Right cardiac atrium (tissue), 5 donors: ENCODE data around the gene PEX19. TPM values are rescaled to one million over a fixed set of nuclear protein-coding genes. Genes with fewer than 3 reads are reported as not detected.

Experiments used
- ATAC-seq, 2 donors: fragments of 200-7000 bp; cut with Tn5 transposase; one replicate each; pipeline versions ENCODE4 v1.8.0 to v1.9.1; 2020; ENCODE audit warnings: moderate library complexity in 2 of 2, mild to moderate bottlenecking in 1 of 2
- DNase-seq, 3 donors: peaks; one replicate each; pipeline ENCODE4 v3.0.0-alpha.2; 2020
- H3K27ac ChIP-seq: one replicate; pipeline ENCODE4 v1.5.1; 2013; ENCODE audit warnings: mild to moderate bottlenecking, low read length, control low read depth, moderate library complexity
- H3K27me3 ChIP-seq: one replicate; pipeline ENCODE4 v1.6.1; 2013; ENCODE audit not compliant: control insufficient read depth, insufficient read depth
- H3K4me1 ChIP-seq: one replicate; pipeline ENCODE4 v1.6.1; 2013; ENCODE audit warnings: low read length; ENCODE audit not compliant: control insufficient read depth, insufficient read depth
- H3K4me3 ChIP-seq: one replicate; pipeline ENCODE4 v1.5.1; 2013; ENCODE audit warnings: low read length, control low read depth
- H3K9me3 ChIP-seq: one replicate; pipeline ENCODE4 v1.6.1; 2013; ENCODE audit warnings: low read length; ENCODE audit not compliant: control insufficient read depth
- whole genome bisulfite sequencing: extraction: QIAGEN DNeasy Blood & Tissue Kit; methylation state at CpG from one replicate; pipeline ENCODE4 v1.1.7; 2013; 5-methylcytosine and 5-hydroxymethylcytosine counted together
- intact Hi-C, 4 donors: fragments of 100-400 bp; cut with DNase I; formaldehyde crosslinking; loops; one replicate each; pipeline versions ENCODE4 v1.11.0 to v1.14.0; 2022 to 2023
- polyA plus RNA-seq: library from polyadenylated mRNA; stranded (reverse); fragments of 200-250 nt; gene quantifications from one replicate; pipeline ENCODE4 v1.2.3, GENCODE V29; 2013
- total RNA-seq, 4 donors: library from RNA; stranded (reverse); fragmentation: NEBNext Ultra II Directional; extraction: Animal tissue kit (Norgen Biotek cat#: 25700); gene quantifications; one replicate each; pipeline ENCODE4 v1.2.1, GENCODE V29; 2021
- donor health status: healthy with polysubstance abuse.
- donor health status: DM: no; HTN: yes; CAD: no.
- donor health status: DM: no; HTN: no; CAD: no.
- donor health status: DM: no; HTN: yes; CAD: no; lungs with severe emphysema.
- donor health status: DM: yes; HTN: yes; CAD: no.

Gene PEX19
- total and polyA plus RNA-seq, 5 donors: 42.5 to 113 (median 98.3) TPM

DNA sequence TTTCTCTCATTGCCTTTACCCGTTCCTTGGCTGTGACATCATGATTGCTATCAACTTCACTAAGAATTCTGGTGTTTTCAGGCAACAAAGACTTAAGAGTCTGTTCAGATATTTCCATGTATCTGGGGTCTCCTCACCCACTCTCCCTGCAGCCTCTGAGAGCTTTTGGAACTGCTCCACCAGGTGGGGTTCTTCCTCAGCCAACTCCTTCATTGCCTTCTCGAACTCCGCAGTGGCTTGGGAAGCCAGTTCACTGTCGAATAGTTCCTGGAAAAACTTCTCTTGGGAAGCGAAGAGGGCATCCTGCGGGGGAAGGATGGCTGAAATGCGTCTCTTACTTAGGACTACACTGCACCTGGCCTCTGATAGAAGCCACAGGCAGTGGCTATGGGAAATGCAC is 2.1 kb downstream of the PEX19 start:
- intact Hi-C loops: no loop called here
- no peak overlapping the region for H3K4me3 ChIP-seq
- ATAC-seq (no peak), DNase-seq (no peak)
- no peaks in the 10 kb centered on the region for H3K27me3 ChIP-seq
- no peaks in the 10 kb centered on the region for H3K9me3 ChIP-seq
- no peak overlapping the region for H3K27ac ChIP-seq
- peaks cover 8% of the 10 kb centered on the region for H3K4me1 ChIP-seq
- WGBS: 89% methylated on average over 7 of the region's 7 CpGs

DNA sequence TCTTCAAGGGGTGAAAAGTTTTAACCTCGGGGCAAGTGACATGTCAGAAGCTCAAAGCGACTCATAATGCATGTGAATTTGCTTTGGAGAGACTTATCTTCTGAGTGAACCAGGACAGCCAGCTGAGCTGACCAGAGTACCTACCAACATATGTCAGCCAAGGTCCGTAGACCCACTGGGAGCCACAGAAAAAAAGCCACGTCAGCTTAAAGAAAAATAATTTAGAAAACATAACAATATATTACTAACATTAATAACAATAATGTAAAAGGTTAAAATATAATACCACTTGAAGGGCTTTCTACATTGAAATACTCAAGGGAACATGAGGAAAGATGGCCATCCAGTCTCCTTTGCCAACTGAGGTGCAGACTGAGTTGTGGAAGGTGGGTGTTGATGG is 6.9 kb downstream of the PEX19 start:
- DNase-seq: no peak
- Histone ChIP-seq H3K27me3 (no peaks in the 10 kb centered on the region), H3K4me1 (no peaks in the 10 kb centered on the region), H3K27ac (no peak overlapping the region), H3K9me3 (no peaks in the 10 kb centered on the region), H3K4me3 (no peak overlapping the region)
- intact Hi-C loops: no loop called here
- 88% methylated on average over 4 of the region's 4 CpGs for WGBS
- ATAC-seq: no peak

DNA sequence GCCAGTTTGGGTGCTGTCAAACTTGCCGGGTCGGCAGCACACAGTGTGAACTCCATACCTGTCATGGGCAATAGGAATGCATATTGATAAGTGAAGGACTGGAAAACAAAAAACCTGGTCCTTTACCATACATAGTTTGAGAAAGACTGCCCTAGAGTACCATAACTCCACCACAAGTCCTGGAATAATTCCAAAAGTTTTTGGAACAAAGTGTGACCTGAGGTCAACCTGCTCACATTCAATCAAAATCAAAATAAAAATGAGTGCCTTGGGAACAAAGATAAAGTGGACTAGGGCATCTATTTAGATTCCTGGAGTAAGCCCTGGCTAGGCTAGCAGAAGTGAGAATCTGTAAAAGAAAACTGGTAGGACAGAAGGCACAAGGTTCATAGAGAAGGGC is 7.6 kb downstream of the PEX19 start:
- WGBS: 73% methylated on average over 2 of the region's 2 CpGs
- intact Hi-C loops: no loop called here
- Histone ChIP-seq H3K27ac (no peak overlapping the region), H3K4me1 (no peaks in the 10 kb centered on the region), H3K4me3 (no peak overlapping the region), H3K9me3 (no peaks in the 10 kb centered on the region), H3K27me3 (no peaks in the 10 kb centered on the region)
- DNase-seq: no peak
- ATAC-seq: no peak

DNA sequence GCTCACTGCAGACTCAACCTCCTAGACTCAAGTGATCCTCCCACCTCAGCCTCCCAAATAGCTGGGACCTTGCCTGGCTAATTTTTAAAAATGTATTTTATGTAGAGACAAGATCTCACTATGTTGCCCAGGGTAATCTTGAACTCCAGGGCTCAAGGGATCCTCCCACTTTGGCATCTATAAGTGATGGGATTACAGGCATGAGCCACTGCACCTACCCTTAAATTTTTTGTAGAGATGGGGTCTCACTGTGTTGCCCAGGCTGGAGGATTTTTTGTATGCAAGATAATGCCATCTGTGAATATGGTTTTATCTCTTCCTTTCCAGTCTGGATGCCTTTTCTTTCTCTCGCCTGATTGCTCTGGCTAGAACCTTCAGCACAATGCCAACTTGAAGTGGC is 13.9 kb downstream of the PEX19 start:
- ATAC-seq (no peak), DNase-seq (no peak)
- intact Hi-C loops: no loop called here
- Histone ChIP-seq H3K9me3 (no peaks in the 10 kb centered on the region), H3K4me3 (no peak overlapping the region), H3K27me3 (no peaks in the 10 kb centered on the region), H3K27ac (no peak overlapping the region), H3K4me1 (no peaks in the 10 kb centered on the region)
- 82% methylated on average over 1 of the region's 1 CpG for WGBS

DNA sequence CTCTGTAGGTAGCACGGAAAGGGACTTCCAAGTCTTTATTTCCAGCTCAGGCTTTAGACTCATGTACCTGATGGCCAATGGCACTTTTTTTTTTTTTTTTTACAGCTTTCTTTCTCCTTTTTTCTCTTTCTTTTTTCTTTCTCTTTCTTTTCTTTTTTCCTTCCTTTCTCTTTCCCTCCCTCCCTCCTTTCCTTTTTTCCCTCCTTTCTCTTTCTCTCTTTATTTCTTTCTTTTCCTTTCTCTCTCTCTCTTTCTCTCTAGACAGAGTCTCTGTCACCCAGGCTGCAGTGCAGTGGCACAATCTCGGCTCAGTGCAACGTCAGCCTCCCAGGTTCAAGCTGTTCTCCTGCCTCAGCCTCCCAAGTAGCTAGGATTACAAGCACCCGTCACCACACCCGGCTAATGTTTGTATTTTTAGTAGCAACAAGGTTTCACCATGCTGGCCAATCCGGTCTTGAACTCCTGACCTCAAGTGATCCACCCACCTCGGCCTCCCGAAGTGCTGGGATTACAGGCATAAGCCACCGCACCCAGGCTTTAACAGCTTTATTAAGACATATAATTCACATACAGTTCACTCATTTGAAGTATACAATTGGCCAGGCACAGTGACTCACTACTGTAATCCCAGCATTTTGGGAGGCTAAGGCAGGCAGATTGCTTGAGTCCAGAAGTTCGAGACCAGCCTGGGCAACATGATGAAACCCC is 17.5 kb downstream of the PEX19 start:
- 81% methylated on average over 10 of the region's 10 CpGs for WGBS
- intact Hi-C loops: no loop called here
- Histone ChIP-seq H3K27ac (no peak overlapping the region), H3K27me3 (no peaks in the 10 kb centered on the region), H3K9me3 (no peaks in the 10 kb centered on the region), H3K4me3 (no peak overlapping the region), H3K4me1 (no peaks in the 10 kb centered on the region)
- DNase-seq (no peak), ATAC-seq (no peak)

DNA sequence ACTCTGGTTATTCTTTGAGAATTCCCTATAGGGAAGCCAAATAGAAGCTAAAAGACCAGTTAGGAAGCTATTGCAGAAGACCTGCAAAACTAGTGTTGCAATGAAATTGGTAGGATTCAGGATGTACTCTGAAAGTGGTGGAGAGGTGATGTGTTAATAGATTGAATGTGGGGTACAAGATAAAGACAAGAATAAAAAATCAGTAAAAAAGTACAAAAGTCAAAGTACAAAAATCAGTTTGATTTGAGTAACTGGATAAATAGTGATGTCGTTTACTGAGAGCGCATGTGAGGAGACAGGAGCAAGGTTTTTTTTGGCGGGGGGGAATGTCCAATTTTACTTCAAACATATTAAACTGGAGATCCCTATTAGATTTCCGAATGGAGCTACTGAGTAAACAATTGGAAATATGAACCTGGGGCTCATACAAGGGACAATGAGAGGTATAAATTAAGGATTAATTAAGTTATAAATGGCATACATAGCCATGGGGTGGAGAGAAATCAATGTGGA is 20.1 kb downstream of the PEX19 start:
- no peak for DNase-seq
- Histone ChIP-seq H3K27ac (no peak overlapping the region), H3K4me1 (no peaks in the 10 kb centered on the region), H3K4me3 (no peak overlapping the region), H3K27me3 (no peaks in the 10 kb centered on the region), H3K9me3 (no peaks in the 10 kb centered on the region)
- 81% methylated on average over 4 of the region's 4 CpGs for WGBS
- ATAC-seq: no peak
- intact Hi-C loops: no loop called here

DNA sequence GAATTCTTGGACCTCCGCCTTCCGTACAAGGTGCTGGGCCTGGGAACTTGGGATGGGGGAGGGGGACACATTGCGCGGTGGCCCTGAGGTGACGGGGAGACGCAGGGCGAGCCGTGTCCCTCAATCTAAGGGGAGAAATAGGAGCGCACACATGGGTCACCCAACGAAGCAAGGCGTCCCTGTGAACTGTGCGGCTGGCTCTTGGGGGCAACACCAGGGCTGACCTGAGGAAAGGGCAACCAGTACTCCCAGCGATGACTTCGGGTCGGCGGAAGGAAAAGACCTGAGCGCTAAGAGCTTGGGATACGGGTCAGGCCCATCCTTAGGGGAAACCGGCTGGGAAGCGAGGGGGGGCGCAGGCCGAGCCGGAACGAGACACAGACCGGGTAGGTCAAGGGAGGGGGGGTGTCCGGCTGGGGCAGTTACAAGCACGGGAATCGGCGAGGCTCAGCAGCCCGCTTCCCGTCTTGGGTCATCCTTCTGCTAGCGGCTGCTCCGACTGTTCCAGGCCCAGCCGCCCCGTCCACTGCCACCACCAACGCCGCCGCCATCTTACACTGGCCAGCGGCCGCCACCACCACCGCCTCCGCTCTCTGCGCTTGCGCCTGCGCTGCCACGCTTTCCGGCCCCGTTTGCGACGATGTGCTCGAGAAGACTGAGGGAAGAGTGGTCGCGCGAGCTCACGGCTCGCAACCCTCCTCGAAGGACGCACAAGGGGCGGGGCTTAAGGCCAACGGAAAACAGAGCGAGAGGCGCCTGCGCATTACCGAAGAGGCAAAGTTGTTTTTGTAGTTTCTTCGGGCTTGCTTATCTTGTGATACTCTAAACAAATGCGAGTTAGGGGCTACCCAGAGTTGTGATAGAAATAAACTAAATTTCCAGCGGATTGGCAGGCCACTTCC is 22.8 kb downstream of the PEX19 start, which contains the start of gene DCAF8:
TSS of gene DCAF8 (minus strand) at position 657 of the 902 bp plus-strand sequence. CDS start 18,541 bp downstream, outside the sequence.
- ATAC-seq: peak; percentile 98
- intact Hi-C loops: no loop called here
- WGBS: under 1% methylated on average over 67 of the region's 67 CpGs
- H3K27me3 ChIP-seq: no peaks in the 10 kb centered on the region
- H3K27ac ChIP-seq: peak within 1 kb of the TSS; percentile 96
- H3K4me1 ChIP-seq: no peaks in the 10 kb centered on the region
- H3K4me3 ChIP-seq: peak within 1 kb of the TSS; percentile 80
- peak; percentile 99 for DNase-seq
- H3K9me3 ChIP-seq: no peaks in the 10 kb centered on the region

DNA sequence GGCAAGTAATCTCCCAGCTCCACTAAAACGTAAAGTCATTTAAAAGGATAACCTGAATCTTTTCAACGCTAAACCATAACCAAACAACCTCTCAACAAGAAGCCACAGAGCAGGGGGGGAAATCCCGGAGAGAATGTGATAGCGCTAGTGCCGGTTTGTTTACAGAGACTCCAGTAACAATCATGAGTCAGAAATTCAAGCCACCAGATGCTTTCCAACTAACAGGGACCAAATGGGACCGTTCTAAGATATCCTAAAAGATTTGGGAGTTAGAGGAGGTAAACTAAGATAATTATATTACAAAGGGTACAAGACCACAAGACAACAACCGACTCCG is 23.4 kb downstream of the PEX19 start:
- intact Hi-C loops: no loop called here
- under 1% methylated on average over 8 of the region's 8 CpGs for WGBS
- Histone ChIP-seq H3K4me3 (peak overlapping the region; percentile 80), H3K27ac (peak overlapping the region; percentile 96), H3K27me3 (no peaks in the 10 kb centered on the region), H3K4me1 (no peaks in the 10 kb centered on the region), H3K9me3 (no peaks in the 10 kb centered on the region)
- DNase-seq (no peak), ATAC-seq (peak; percentile 35 to 51)

DNA sequence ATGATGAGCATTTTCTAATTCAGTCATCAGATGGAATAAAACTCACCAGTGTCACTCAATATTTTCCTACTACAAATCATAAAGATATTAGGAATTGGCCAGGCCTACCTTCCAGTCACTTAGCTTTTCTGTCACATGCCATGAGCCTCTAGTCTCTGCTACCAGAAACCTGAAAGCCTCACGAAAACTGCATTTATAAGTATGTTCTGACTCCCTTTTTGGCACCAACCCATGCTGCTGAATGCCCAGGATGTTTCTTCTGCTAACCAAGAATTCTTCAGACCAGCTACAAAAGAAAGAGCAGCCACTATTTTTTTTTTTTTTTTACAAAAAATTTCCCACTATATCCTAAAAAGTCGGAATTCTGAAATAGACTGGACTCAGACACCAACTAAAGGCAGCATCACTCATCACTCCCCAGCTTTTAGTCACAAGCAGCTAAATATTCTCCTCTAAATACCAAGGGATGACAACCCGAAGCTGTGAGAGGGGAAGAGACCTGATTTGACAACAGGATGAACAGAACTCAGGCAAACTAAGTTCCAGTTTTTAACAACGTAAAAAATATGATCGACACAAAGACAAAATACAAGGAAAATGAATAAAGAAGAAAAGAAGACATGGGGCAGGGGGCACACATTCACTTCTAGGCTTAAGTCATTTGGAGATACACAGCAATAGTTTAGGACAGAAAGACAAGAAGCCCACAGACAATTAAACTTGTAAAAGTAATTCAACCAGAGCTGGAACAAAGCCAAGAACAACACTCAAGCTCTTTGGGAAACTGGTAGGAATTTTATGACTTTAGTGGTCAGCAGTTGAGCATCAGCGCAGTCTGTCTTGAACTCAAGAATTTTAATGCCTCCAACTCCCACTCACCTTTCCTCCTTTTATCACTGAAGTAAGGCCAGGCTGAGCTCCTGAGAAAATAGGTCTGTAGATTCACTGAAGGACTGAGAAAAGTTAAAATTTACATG is 24.2 kb downstream of the PEX19 start:
- H3K27me3 ChIP-seq: no peaks in the 10 kb centered on the region
- ATAC-seq: no peak
- peak overlapping the region; percentile 84 for H3K27ac ChIP-seq
- H3K4me3 ChIP-seq: peak overlapping the region; percentile 80
- WGBS: 18% methylated on average over 6 of the region's 6 CpGs
- H3K4me1 ChIP-seq: no peaks in the 10 kb centered on the region
- intact Hi-C loops: no loop called here
- H3K9me3 ChIP-seq: no peaks in the 10 kb centered on the region
- no peak for DNase-seq

DNA sequence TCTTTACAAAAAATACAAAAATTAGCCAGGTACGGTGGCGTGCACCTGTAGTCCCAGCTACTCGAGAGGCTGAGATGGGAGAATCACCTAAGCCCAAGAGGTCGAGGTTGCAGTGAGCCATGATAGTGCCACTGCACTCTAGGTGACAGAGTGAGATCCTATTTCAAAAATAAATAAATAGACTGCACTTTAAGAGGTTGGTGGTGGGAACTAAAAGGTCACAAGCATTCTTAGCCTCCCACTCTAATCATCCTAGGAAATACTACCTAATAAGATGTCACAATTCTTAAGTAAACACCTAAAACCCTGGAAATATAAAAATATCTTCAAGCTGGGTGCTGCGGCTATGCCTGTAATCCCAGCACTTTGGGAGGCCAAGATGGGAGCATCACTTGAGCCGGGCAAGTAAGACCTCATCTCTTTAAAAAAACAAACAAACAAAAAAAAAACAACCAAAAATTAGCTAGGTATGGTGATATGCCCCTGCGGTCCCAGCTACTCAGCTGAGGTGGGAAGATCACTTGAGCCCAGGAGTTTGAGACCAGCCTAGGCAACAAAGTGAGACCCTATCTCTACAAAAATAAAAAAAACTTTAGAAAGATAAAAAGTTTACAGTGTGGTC is 26.6 kb downstream of the PEX19 start:
- WGBS: 90% methylated on average over 7 of the region's 7 CpGs
- no peak for ATAC-seq
- no peaks in the 10 kb centered on the region for H3K9me3 ChIP-seq
- no peaks in the 10 kb centered on the region for H3K27me3 ChIP-seq
- DNase-seq: no peak
- H3K27ac ChIP-seq: no peak overlapping the region
- H3K4me3 ChIP-seq: no peak overlapping the region
- H3K4me1 ChIP-seq: no peaks in the 10 kb centered on the region
- intact Hi-C loops: loop anchor here in 1 of 4 donors (5.0 kb wide), 1 partner anchor 66 kb away; the partner anchor contains the start of gene CASQ1
